ENCODE results near the gene CCL13.

CCL13 gene

DNA sequence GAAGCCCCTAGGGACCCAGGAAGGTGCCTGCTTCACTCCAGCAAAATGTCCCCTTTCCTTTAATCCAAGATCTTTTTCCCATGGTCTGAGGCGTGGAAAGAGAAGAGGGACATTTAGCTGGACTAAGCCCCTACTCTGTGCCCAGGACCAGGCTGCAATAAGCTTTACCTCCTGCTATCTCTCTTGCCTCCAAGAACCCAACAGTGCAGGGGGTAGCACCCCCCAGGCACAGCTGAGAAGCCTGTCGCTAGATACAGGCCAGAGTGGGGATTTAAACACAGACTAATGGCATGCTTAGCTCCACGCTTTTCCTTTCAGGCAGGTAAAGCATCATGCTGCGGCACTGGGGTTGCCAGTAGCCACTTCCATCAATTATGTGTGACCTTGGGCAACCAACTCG is 31.3 kb downstream of the CCL13 start:
- no peaks in the 10 kb centered on the region for H3K79me2 ChIP-seq (ENCODE audit: insufficient read depth, low read length)
- peak overlapping the region; percentile 78 for H3K4me2 ChIP-seq (ENCODE audit: low read depth, low read length, poor library complexity, severe bottlenecking)
- H3K4me3 ChIP-seq (ENCODE audit: low read length, poor library complexity, severe bottlenecking) = peak overlapping the region; percentile 59
- no peaks in the 10 kb centered on the region for H3K9me3 ChIP-seq (ENCODE audit: insufficient read depth, low read depth, low read length)
- peaks cover 97% of the 10 kb centered on the region for H3K4me1 ChIP-seq (ENCODE audit: insufficient read depth, low read length, poor library complexity, severe bottlenecking)
- no peaks in the 10 kb centered on the region for H3K9me2 ChIP-seq (replicated peaks; ENCODE audit: low read depth, low read length)
- TF ChIP-seq CTCF (conservative IDR thresholded peaks at IDR 0.05; ENCODE audit: low read length) = no peak
- TF ChIP-seq EZH2phosphoT487 (IDR thresholded peaks at IDR 0.05; ENCODE audit: borderline replicate concordance) = no peak
- peaks cover 18% of the 10 kb centered on the region for H3F3A ChIP-seq (ENCODE audit: low read depth)
- no peaks in the 10 kb centered on the region for H4K20me1 ChIP-seq (ENCODE audit: insufficient read depth, low read length, poor library complexity, severe bottlenecking)
- H2AFZ ChIP-seq (ENCODE audit: low read length) = no peak overlapping the region
- H3K9ac ChIP-seq (ENCODE audit: low read depth, low read length, poor library complexity, severe bottlenecking) = peak overlapping the region; percentile 82
- no peaks in the 10 kb centered on the region for H3K27me3 ChIP-seq (ENCODE audit: insufficient read depth, low read length, poor library complexity, severe bottlenecking)
- H3K36me3 ChIP-seq (ENCODE audit: insufficient read depth, low read length) = no peaks in the 10 kb centered on the region

DNA sequence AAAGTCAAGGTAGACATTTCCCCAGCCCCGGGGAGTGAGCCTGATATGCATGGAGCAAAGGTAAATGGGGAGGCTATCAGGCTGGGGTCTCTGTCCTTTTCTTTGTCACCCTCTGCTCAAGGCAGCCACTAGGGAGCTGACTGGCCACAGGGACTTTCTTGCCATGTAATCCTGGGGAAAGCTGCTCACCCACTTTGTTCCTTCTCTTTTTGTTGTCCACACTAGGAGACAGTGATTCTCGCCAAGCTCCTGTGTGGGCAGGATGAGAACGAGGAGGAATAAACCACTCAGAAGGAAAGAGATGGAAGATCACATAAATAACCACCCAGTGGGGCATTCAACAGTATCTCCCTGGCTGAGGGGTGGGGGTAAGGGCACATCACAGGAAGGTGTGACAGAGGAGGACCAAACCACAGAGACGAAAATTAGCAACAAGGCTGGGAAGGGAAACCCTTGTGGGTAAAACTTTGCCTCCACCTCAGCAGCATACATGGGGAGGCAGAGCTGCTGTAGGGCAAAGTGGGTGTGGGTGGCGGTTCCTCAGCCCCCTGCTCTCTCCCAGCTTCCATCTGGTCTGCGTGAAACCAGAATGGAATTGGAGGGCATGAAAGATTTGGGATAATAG is 33.0 kb downstream of the CCL13 start:
- Histone ChIP-seq H3K4me3 (ENCODE audit: low read length, poor library complexity, severe bottlenecking) (peak overlapping the region; percentile 60), H3K4me1 (ENCODE audit: insufficient read depth, low read length, poor library complexity, severe bottlenecking) (peaks cover 94% of the 10 kb centered on the region), H3K4me2 (ENCODE audit: low read depth, low read length, poor library complexity, severe bottlenecking) (peak overlapping the region; percentile 71), H3K79me2 (ENCODE audit: insufficient read depth, low read length) (no peaks in the 10 kb centered on the region), H3K9me3 (ENCODE audit: insufficient read depth, low read depth, low read length) (no peaks in the 10 kb centered on the region), H2AFZ (ENCODE audit: low read length) (no peak overlapping the region), H3K9me2 (replicated peaks; ENCODE audit: low read depth, low read length) (no peaks in the 10 kb centered on the region), H3K9ac (ENCODE audit: low read depth, low read length, poor library complexity, severe bottlenecking) (peak overlapping the region; percentile 82), H4K20me1 (ENCODE audit: insufficient read depth, low read length, poor library complexity, severe bottlenecking) (no peaks in the 10 kb centered on the region), H3K27me3 (ENCODE audit: insufficient read depth, low read length, poor library complexity, severe bottlenecking) (no peaks in the 10 kb centered on the region), H3K36me3 (ENCODE audit: insufficient read depth, low read length) (no peaks in the 10 kb centered on the region), H3F3A (ENCODE audit: low read depth) (peaks cover 18% of the 10 kb centered on the region)
- TF ChIP-seq CTCF (conservative IDR thresholded peaks at IDR 0.05; ENCODE audit: low read length) (peak; percentile 15; the same call in 1 of the 2 replicates), EZH2phosphoT487 (IDR thresholded peaks at IDR 0.05; ENCODE audit: borderline replicate concordance) (no peak)

- H3F3A ChIP-seq (ENCODE audit: low read depth) = peaks cover 18% of the 10 kb centered on the region
- peaks cover 92% of the 10 kb centered on the region for H3K4me1 ChIP-seq (ENCODE audit: insufficient read depth, low read length, poor library complexity, severe bottlenecking)
- no peaks in the 10 kb centered on the region for H3K9me3 ChIP-seq (ENCODE audit: insufficient read depth, low read depth, low read length)
- no peaks in the 10 kb centered on the region for H3K9me2 ChIP-seq (replicated peaks; ENCODE audit: low read depth, low read length)
- no peaks in the 10 kb centered on the region for H4K20me1 ChIP-seq (ENCODE audit: insufficient read depth, low read length, poor library complexity, severe bottlenecking)
- no peaks in the 10 kb centered on the region for H3K27me3 ChIP-seq (ENCODE audit: insufficient read depth, low read length, poor library complexity, severe bottlenecking)
- TF ChIP-seq CTCF (conservative IDR thresholded peaks at IDR 0.05; ENCODE audit: low read length) = no peak
- no peak overlapping the region for H3K4me3 ChIP-seq (ENCODE audit: low read length, poor library complexity, severe bottlenecking)
- no peaks in the 10 kb centered on the region for H3K36me3 ChIP-seq (ENCODE audit: insufficient read depth, low read length)
- peak overlapping the region; percentile 82 for H3K9ac ChIP-seq (ENCODE audit: low read depth, low read length, poor library complexity, severe bottlenecking)
- no peaks in the 10 kb centered on the region for H3K79me2 ChIP-seq (ENCODE audit: insufficient read depth, low read length)
- H2AFZ ChIP-seq (ENCODE audit: low read length) = no peak overlapping the region
- H3K4me2 ChIP-seq (ENCODE audit: low read depth, low read length, poor library complexity, severe bottlenecking) = no peak overlapping the region
These were observed 34.4 kb downstream of the CCL13 start for GRCh38 chr17:34390649-34391048.
